K562 (cell line): ENCODE measurements around the gene ABHD18. TPM values are rescaled to one million over a fixed set of nuclear protein-coding genes. Genes with fewer than 3 reads are reported as not detected.
A peak's percentile ranks its signal among the peaks of the same experiment; 100 is the strongest.
"Not testable (repeated sequence)": the region's sequence is repeated elsewhere in the genome, so short reads cannot be mapped to it uniquely, and the experiment has no call there.

ENCODE experiments used
- ATAC-seq: fragments of 200-7000 bp; cut with Tn5 transposase; 3 replicates; pipeline ENCODE4 v1.9.1; 2020; ENCODE audit warnings: moderate library complexity
- BruUV-seq: library from RNA; stranded (reverse); fragments of 400-500 nt; replicated peaks from 2 replicates; lab custom pipeline; 2021; lab: Mats Ljungman, UMichigan
- CTCF ChIA-PET: fragments of 300-600 bp; formaldehyde crosslinking; extraction: SDS; loops from one replicate; lab custom pipeline; 2021; ENCODE audit warnings: low intra/inter-chr PET ratio; lab: Yijun Ruan, JAX
- POLR2A ChIA-PET: fragments of 300-600, 350-650 bp; sonication (Branson Sonifier 250); formaldehyde crosslinking; extraction: SDS; loops from one replicate; lab custom pipeline; 2021; ENCODE audit warnings: antibody characterized with exemption, inconsistent platforms; lab: Yijun Ruan, JAX
- DNase-seq, 4 experiments: peaks; one replicate each; pipeline versions ENCODE4 v3.0.0 to v3.0.0-alpha.2; 2011 to 2018; ENCODE audit warnings: low spot score in 3 of 4, mixed read lengths in 3 of 4; ENCODE audit errors: extremely low read depth in 1 of 4
- FAIRE-seq: peaks from 2 replicates; lab custom pipeline; 2011; peaks lifted over from hg19 to GRCh38; lab: Jason Lieb, UNC
- H2AFZ ChIP-seq: 2 replicates; pipeline ENCODE4 v1.6.0; 2011; ENCODE audit warnings: low read depth, low read length, control low read depth, inconsistent platforms
- H3K27ac ChIP-seq: fragments of 200-600 bp; 3 replicates; pipeline ENCODE4 v1.8.0; 2011; ENCODE audit warnings: low read depth, mild to moderate bottlenecking, control low read depth, inconsistent platforms, low read length, moderate library complexity, mixed read lengths; ENCODE audit errors: extremely low read depth
- H3K27me3 ChIP-seq, 2 experiments: fragments of 300-600 bp in 1 of 2; 2 replicates in 1 of 2; 3 replicates in 1 of 2; pipeline versions ENCODE4 v1.6.0 to v1.8.0; 2011; ENCODE audit warnings: inconsistent platforms in 2 of 2, low read length in 2 of 2, mild to moderate bottlenecking in 1 of 2, mixed read lengths in 1 of 2, moderate library complexity in 1 of 2; ENCODE audit not compliant: control insufficient read depth in 2 of 2, insufficient read depth in 2 of 2
- H3K36me3 ChIP-seq: fragments of 300-600 bp; 3 replicates; pipeline ENCODE4 v1.8.0; 2011; ENCODE audit warnings: mild to moderate bottlenecking, low read length, inconsistent platforms; ENCODE audit not compliant: control insufficient read depth, insufficient read depth
- H3K4me1 ChIP-seq, 2 experiments: fragments of 200-600 bp in 1 of 2; replicated peaks in 1 of 2; 2 replicates in 1 of 2; 3 replicates in 1 of 2; pipeline versions ENCODE4 v1.5.1 to v1.8.0; 2011; ENCODE audit warnings: inconsistent platforms in 2 of 2, low read length in 2 of 2, mild to moderate bottlenecking in 1 of 2, mixed read lengths in 1 of 2, moderate library complexity in 1 of 2; ENCODE audit not compliant: control insufficient read depth in 2 of 2, insufficient read depth in 2 of 2
- H3K4me2 ChIP-seq: 2 replicates; pipeline ENCODE4 v1.6.1; 2011; ENCODE audit warnings: low read length, control low read depth, inconsistent platforms, mixed read lengths; ENCODE audit not compliant: insufficient read depth
- H3K4me3 ChIP-seq: fragments of 200-600 bp; sonication (generic), shearing (Covaris generic); 2 replicates; pipeline ENCODE4 v1.5.1; 2016; ENCODE audit warnings: control low read depth, inconsistent platforms
- H3K79me2 ChIP-seq: fragments of 200-600 bp; 3 replicates; pipeline ENCODE4 v1.8.0; 2011; ENCODE audit warnings: low read length, inconsistent platforms; ENCODE audit not compliant: control insufficient read depth, insufficient read depth
- H3K9ac ChIP-seq, 2 experiments: 2 replicates each; pipeline versions ENCODE4 v1.6.0 to v1.6.1; 2011; ENCODE audit warnings: low read depth in 2 of 2, low read length in 2 of 2, control low read depth in 1 of 2, inconsistent platforms in 1 of 2, mild to moderate bottlenecking in 1 of 2, mixed read lengths in 1 of 2; ENCODE audit not compliant: insufficient read depth in 1 of 2
- H3K9me1 ChIP-seq: one replicate; pipeline ENCODE4 v1.6.0; 2011; ENCODE audit warnings: inconsistent platforms, mild to moderate bottlenecking, low read length, moderate library complexity; ENCODE audit not compliant: control insufficient read depth, insufficient read depth
- H3K9me3 ChIP-seq: replicated peaks from 2 replicates; pipeline ENCODE4 v1.5.1; 2011; ENCODE audit warnings: low read depth, low read length, inconsistent platforms; ENCODE audit not compliant: control insufficient read depth, insufficient read depth
- H4K20me1 ChIP-seq: replicated peaks from 2 replicates; pipeline ENCODE4 v1.6.1; 2011; ENCODE audit warnings: low read length, inconsistent platforms, mixed read lengths; ENCODE audit not compliant: control insufficient read depth, insufficient read depth
- CTCF ChIP-seq, 3 experiments: IDR thresholded peaks in 2 of 3; conservative IDR thresholded peaks in 1 of 3; 2 replicates each; pipeline ENCODE4 v1.5.1; 2011 to 2012; ENCODE audit warnings: low read length in 3 of 3, mild to moderate bottlenecking in 3 of 3, control low read depth in 2 of 3, improper control_type of control experiment in 1 of 3, inconsistent platforms in 1 of 3, low read depth in 1 of 3, mixed read lengths in 1 of 3, moderate library complexity in 1 of 3; ENCODE audit not compliant: insufficient read depth in 2 of 3
- EGR1 ChIP-seq: fragments of 450-650 bp; conservative IDR thresholded peaks from 2 replicates; pipeline ENCODE4 v1.6.1; 2017; ENCODE audit warnings: mild to moderate bottlenecking
- RAD21 ChIP-seq, 2 experiments: fragments of 250-450 bp in 1 of 2; fragments of 450-650 bp in 1 of 2; sonication (Bioruptor Pico) in 1 of 2; formaldehyde crosslinking in 1 of 2; IDR thresholded peaks in 1 of 2; conservative IDR thresholded peaks in 1 of 2; 2 replicates each; pipeline versions ENCODE4 v1.4.0 to v1.8.0; 2020 to 2022; ENCODE audit warnings: mild to moderate bottlenecking in 2 of 2, moderate library complexity in 1 of 2
- REST ChIP-seq, 2 experiments: fragments of 450-650 bp; formaldehyde crosslinking in 1 of 2; IDR thresholded peaks; 2 replicates each; pipeline versions ENCODE4 v1.4.0 to v1.6.1; 2014 to 2020; ENCODE audit warnings: mild to moderate bottlenecking in 2 of 2, borderline replicate concordance in 1 of 2, low read depth in 1 of 2
- WGBS: fragments of 100-300 bp; shearing (Covaris generic); methylation state at CpG from one replicate; pipeline ENCODE4 v1.1.6; 2016; ENCODE audit warnings: low coverage, mixed read lengths; ENCODE audit not compliant: insufficient coverage; ENCODE audit errors: missing lambda C conversion rate; 5-methylcytosine and 5-hydroxymethylcytosine counted together
- in situ Hi-C: fragments of 300-500 bp; cut with MboI; formaldehyde crosslinking; loops from 4 replicates; pipeline ENCODE4 v1.15.0; 2018; ENCODE audit warnings: inconsistent platforms, mixed read lengths
- intact Hi-C: fragments of 100-400 bp; cut with micrococcal nuclease; formaldehyde crosslinking; loops from 2 replicates; pipeline ENCODE4 v1.14.2; 2022
- polyA plus RNA-seq, 8 experiments: library from polyadenylated mRNA; depleted of rRNA in 4 of 8; stranded (reverse) in 5 of 8; unstranded in 3 of 8; fragments of >200 nt; fragmentation: Nextera tagmentation in 2 of 8; fragmentation: Illumina TruSeq in 1 of 8; extraction: Ambion mirVana in 2 of 8; extraction: Trizol in 1 of 8; gene quantifications; 2 replicates each; pipeline versions ENCODE4 v1.2.1 to v1.2.3, GENCODE V29; 2011 to 2014; ENCODE audit warnings: inconsistent platforms in 1 of 8, missing spikeins in 1 of 8
- total RNA-seq, 7 experiments: library from RNA; depleted of rRNA in 6 of 7; stranded (reverse); fragments of >200 nt in 6 of 7; fragmentation: Illumina TruSeq in 2 of 7; extraction: Trizol in 2 of 7; gene quantifications; 2 replicates each; pipeline versions ENCODE4 v1.2.1 to v1.2.3, GENCODE V29; 2011 to 2021; ENCODE audit warnings: low replicate concordance in 1 of 7

Gene ABHD18
- total and polyA plus RNA-seq, 9 of the 15 experiments (the other 6 are each of a cell fraction or from before 2014, with no cell fraction given), result 6.1 to 25.0 (median 16.0) TPM

DNA sequence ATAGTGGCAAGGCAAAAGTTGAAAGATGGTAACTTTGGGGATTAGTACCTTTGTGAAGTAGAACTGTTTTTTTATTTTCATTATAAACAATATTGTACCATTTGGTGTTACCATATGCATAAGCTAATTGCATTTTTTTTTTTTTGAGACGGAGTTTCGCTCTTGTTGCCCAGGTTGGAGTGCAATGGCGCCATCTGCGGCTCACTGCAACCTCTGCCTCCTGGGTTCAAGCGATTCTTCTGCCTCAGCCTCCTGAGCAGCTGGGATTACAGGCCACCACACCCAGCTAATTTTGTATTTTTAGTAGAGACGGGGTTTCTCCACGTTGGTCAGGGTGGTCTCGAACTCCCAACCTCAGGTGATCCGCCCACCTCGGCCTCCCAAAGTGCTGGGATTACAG, 86.0 kb downstream of the ABHD18 start (continued):
- TF ChIP-seq REST (IDR thresholded peaks at IDR 0.05; ENCODE audit: borderline replicate concordance), result peak; percentile 49; the same call in 1 of the 2 replicates
- not testable (repeated sequence) for TF ChIP-seq REST (CRISPR knock-in tag; IDR thresholded peaks at IDR 0.05; ENCODE audit: low read depth)
- TF ChIP-seq CTCF (IDR thresholded peaks at IDR 0.05 in 2 of 3, conservative IDR thresholded peaks at IDR 0.05 in 1 of 3; ENCODE audit: insufficient read depth in 2 of 3, low read depth in 1 of 3, low read length in 3 of 3), result peak; percentile 35 to 37 (median 36); a peak in 3 of 6 replicates
- TF ChIP-seq EGR1, result 0 out of 2 replicates have a peak, but pooled peaks have one; percentile 16
- TF ChIP-seq RAD21 (CRISPR knock-in tag; conservative IDR thresholded peaks at IDR 0.05 in 1 of 2, IDR thresholded peaks at IDR 0.05 in 1 of 2), result peak in 1 of 2 experiments; percentile 48; a peak in 2 of 4 replicates

- in situ Hi-C loops, result not testable (repeated sequence)
These were observed 89.7 kb downstream of the ABHD18 start for GRCh38 chr4:128054907-128055306.

More at GRCh38 chr4:128054907-128055306, 89.7 kb downstream of the ABHD18 start:
- DNase-seq, H3K4me2 ChIP-seq, H3K4me1 ChIP-seq, H3K36me3 ChIP-seq, POLR2A ChIA-PET, CTCF ChIA-PET, H3K9me3 ChIP-seq, H3K27me3 ChIP-seq, FAIRE-seq, H3K4me3 ChIP-seq, H3K9me1 ChIP-seq, H3K27ac ChIP-seq, H3K9ac ChIP-seq, ATAC-seq, H4K20me1 ChIP-seq, H2AFZ ChIP-seq, BruUV-seq, H3K79me2 ChIP-seq: not testable (repeated sequence)
- WGBS, result 80% methylated on average over 9 of the region's 9 CpGs
- intact Hi-C loops, result loop anchor here (5.0 to 10.0 kb wide), 2 partner anchors 320 to 448 kb away; partner anchors contain the start of gene SLC25A31
